NB4 (cell line): Measurements from ENCODE around the gene TRABD2B.

Experiments
- DNase-seq: peaks from one replicate; pipeline ENCODE4 v3.0.0; 2010; ENCODE audit warnings: low read depth
- H3K4me3 ChIP-seq: one replicate; pipeline ENCODE4 v1.5.1; 2011; ENCODE audit warnings: mild to moderate bottlenecking, low read depth, low read length, moderate library complexity
- MYC ChIP-seq: IDR thresholded peaks from 2 replicates; pipeline ENCODE4 v1.6.1; 2011; ENCODE audit warnings: low read depth, low read length
- POLR2A ChIP-seq: IDR thresholded peaks from 2 replicates; pipeline ENCODE4 v1.6.1; 2011; ENCODE audit warnings: mild to moderate bottlenecking; ENCODE audit not compliant: insufficient read length; ENCODE audit errors: extremely low read depth
- TF ChIP-seq, protein P1 (sequence below): IDR thresholded peaks from 2 replicates; pipeline ENCODE4 v1.6.1; 2011; ENCODE audit warnings: low read depth, low read length
- TF ChIP-seq, protein P2 (sequence below): IDR thresholded peaks from one replicate; pipeline ENCODE4 v1.5.1; 2012; ENCODE audit warnings: low read depth, low read length

TRABD2B gene

DNA sequence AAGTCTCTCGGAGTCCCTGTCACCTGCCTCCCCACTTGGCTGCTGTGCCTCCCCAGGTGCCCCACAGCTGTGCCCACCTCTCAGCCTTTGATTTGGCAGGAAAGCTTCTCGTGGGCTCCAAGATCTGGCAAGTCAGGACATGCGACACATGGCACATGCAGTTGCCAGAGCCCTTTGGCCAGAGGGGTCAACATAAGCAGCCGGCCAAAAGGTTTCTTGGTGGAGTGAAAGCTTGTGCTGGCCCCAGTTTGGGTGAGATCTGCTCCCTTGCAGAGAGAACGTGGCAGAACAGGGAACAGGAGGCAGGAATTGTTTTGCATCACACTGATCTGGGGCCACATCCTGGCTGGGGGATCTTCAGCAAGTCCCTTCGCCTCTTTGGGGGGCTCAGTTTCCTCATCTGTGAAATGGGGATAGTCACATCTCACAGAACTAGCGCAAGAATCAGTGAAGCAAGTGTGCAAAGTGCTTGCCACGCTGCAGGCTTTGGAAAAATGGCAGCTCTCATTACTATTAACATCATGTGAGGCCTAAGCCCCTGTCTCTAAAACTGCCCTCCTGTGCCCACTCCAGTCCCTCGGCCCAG, 232.6 kb downstream of the TRABD2B start:
- no peak overlapping the region for H3K4me3 ChIP-seq
- DNase-seq: no peak
- TF ChIP-seq, protein P1, sequence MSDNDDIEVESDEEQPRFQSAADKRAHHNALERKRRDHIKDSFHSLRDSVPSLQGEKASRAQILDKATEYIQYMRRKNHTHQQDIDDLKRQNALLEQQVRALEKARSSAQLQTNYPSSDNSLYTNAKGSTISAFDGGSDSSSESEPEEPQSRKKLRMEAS: no peak
- no peak for TF ChIP-seq MYC
- TF ChIP-seq, protein P2, sequence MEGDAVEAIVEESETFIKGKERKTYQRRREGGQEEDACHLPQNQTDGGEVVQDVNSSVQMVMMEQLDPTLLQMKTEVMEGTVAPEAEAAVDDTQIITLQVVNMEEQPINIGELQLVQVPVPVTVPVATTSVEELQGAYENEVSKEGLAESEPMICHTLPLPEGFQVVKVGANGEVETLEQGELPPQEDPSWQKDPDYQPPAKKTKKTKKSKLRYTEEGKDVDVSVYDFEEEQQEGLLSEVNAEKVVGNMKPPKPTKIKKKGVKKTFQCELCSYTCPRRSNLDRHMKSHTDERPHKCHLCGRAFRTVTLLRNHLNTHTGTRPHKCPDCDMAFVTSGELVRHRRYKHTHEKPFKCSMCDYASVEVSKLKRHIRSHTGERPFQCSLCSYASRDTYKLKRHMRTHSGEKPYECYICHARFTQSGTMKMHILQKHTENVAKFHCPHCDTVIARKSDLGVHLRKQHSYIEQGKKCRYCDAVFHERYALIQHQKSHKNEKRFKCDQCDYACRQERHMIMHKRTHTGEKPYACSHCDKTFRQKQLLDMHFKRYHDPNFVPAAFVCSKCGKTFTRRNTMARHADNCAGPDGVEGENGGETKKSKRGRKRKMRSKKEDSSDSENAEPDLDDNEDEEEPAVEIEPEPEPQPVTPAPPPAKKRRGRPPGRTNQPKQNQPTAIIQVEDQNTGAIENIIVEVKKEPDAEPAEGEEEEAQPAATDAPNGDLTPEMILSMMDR: no peak
- TF ChIP-seq POLR2A: no peak

DNA sequence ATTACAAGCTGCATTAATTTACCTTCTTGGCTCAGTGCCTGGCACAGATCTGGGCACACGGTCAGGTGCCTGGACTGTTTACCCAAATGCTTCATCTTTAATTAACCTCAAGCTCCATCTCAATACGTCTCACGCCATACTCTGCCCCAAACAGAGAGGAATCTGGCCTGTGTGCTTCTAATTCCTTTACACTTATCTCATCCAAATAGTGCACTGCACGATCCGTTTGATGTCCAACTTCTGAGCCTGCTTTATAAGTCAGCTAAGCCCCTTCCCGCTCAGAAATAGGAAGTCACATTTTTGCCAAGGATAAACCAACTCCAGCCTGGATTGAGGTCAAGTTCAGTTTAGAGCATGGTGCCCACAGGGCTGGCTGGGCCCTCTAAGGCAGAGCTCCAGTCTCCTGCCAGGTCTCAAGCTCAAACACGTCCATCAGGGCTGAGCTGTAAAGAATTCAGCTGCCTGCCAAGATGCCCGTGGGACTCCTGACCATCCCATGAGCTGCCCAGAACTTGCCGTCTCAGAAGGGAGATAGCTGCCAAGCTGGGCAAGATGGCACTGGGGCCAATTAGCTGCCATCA, 233.5 kb downstream of the TRABD2B start:
- H3K4me3 ChIP-seq: no peak overlapping the region
- TF ChIP-seq, protein P2: no peak
- TF ChIP-seq, protein P1: no peak
- TF ChIP-seq MYC: no peak
- no peak for TF ChIP-seq POLR2A
- DNase-seq: no peak

DNA sequence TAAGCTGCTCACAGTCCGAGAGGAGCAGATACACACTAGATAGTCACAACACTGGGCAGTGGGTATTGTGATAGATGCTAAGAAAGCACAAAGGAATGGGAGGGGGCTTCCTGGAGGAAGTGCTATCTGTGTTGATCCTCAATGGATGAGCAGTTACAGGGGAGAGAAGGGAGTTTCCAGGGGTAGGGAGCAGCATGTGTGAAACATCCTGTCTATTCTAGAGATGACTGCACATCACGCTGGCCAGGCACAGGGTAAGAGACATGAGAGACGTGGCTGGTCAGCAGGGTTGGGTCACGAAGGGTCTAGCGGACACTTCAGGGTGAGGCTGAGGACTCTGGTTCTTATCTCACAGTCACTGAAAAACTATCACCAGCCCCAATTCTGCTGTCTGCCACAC, 235.2 kb downstream of the TRABD2B start:
- H3K4me3 ChIP-seq: no peak overlapping the region
- DNase-seq: no peak
- no peak for TF ChIP-seq MYC
- TF ChIP-seq, protein P1: no peak
- TF ChIP-seq POLR2A: no peak
- TF ChIP-seq, protein P2: no peak

DNA sequence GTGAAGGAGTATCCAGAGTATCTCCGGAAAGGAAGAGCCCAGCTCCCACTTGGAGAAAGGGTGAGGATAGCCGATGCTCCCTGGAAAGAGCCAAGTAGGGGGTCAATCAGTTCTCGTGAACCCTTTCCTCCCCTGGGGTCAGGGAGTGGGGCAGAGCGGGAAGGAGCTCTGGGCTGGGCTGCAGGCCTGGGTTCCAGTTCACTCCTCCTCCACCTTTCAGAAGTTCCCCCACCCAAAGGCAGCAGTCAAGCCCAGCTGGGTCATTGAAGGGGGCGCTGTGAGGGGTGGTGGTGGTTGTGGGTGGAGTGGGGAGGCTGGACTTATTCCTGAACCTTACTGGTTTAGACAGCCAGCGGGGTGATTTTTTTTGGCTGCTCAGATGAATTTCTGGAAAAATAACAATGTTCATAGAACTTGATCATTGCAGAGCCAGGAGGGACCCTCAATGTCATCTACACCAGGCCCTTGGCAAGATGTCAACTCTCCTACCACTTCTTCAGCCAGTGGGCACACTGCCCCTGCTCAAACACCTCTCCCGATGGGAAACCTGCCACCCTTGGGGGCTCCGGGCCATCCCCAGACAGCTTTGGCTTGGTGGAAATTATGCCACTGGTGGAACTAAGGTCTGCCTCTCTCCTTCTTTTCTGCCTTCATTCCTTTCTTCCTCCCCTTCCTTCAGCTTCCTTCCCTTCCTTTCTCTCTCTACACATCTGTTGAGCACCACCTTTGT, 235.8 kb downstream of the TRABD2B start:
- TF ChIP-seq, protein P2: no peak

DNA sequence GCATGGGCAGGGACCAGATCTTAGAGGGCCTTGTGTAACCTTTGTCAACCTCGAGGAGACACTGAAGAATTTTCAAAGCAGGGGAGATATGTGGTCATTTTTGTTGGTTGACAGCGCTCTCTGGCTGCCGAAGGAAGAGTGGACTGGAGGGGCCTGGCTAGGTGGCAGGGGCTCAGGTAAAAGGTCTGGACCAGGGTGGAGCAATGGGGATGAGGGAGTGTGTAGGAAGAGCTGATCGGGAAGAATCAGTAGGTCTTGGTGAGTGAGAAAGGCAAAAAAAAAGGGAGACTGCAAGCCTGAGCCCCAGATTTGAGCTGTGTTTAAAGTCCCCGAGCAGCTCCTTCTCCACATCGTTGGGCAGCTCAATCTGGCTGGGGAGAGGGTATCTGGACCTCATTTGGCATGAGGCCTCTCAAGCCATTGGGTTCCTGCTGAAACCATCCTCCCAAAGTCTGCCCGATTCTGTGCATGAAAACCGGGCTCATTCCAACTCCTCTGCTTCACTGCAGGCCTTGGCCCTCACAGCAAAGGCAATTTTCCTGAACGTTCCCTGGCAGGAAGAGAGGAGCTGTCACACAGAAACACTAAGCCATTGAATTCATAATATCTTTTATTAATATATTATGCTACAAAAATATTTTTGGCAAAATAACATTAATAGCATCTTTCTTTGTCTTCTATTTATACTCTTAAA, 237.1 kb downstream of the TRABD2B start:
- TF ChIP-seq, protein P2: no peak
- TF ChIP-seq, protein P1: no peak
- TF ChIP-seq MYC (no peak), POLR2A (no peak)
- no peak overlapping the region for H3K4me3 ChIP-seq
- DNase-seq: no peak

More for the DNA sequence above, 235.8 kb downstream of the TRABD2B start:
- no peak for DNase-seq
- H3K4me3 ChIP-seq: no peak overlapping the region
